D341Med (cell line): ENCODE results near the gene TSPAN10.
A peak's percentile ranks its signal among the peaks of the same experiment; 100 is the strongest.

Experiments used
- DNase-seq: peaks from one replicate; pipeline ENCODE4 v3.0.0; 2012; ENCODE audit warnings: low spot score

Gene TSPAN10

DNA sequence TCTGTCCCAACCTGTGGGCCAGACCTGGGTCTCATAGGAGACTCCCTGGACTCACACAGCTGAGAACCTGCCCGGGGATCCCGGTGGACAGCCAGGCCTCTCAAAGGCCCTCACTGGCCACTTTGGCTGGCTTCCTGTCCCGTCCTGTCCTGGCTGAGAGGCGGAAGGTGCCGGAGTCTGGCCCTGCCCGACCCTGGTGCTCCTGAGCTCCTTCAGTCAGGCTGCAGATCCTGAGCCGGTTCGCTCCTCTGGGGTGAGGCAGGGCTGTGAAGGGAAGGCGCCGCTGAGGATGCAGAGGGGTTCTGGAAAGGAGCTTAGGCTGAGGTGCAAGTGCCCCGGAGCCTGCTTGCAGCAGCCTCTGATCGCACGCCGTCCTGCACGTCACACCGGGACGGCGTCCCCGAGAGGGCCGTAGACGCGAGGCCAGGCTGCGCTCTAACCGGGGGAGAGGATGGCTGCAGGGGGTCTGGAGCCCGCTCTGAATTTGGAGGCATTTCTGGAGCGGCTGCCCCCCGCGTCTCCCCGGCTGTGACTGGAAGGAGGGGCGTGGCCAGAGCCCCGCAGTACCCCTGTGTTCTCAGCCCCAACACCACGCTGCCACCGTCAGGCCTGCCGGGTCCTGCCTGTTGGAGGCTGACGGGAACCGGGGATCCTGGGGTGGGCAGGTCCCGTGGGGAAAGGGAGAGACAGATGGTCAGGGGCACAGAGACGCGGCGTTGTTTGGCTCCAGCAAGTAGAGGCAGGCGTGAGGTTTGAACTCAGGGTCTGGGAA lies 51.0 kb downstream of the TSPAN10 start:
- peak; percentile 58 for DNase-seq

DNA sequence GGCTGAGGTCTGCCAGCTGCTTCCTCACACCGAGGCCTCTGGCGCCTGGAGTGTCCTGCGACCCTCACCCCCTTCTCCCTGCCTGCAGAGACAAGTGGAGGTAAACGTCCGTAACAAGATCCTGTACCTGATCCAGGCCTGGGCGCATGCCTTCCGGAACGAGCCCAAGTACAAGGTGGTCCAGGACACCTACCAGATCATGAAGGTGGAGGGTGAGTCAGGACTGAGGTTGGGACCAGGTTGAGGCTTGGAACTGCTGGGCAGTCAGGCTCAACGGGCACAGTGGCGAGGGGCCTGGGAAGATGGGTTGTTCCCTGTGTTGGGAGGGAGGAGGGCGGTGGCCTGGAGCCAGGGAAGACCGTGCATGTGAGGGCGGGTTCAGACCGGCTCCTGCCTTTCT lies 51.6 kb downstream of the TSPAN10 start:
- DNase-seq: no peak

DNA sequence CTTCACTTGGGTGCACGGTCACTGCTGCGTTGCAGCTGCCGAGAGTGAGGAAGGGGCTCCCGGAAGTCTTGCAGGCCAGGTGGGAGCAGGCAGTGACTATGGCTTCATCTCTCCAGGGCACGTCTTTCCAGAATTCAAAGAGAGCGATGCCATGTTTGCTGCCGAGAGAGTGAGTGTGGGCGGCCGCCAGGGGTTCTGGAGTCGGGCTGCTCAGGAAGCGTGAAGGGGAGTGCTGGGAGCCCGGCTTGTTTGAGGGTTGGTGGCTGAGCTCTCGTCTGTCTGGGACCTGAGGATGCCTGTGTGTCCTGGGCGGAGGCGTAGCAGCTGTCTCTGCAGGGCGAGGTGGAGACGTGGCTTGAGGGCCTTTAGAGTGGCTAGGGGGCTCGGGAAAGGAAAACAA lies 53.1 kb downstream of the TSPAN10 start:
- no peak for DNase-seq

DNA sequence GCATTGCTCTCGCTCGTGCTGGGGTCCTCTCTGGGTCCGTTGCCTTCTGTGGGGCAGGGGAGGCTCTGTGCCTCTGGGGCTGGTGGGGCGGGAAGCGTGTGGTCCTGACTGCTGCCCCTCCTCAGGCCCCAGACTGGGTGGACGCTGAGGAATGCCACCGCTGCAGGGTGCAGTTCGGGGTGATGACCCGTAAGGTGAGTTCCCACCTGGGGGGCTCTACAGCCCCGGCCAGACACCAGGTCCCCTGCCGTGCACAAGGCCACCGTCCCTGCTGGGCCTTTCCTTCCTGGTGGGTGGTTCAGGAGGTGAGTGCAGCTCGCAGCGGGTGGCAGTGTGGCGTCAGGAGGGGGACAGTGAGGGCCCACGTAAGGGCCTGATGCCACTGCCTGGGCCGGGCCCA lies 53.6 kb downstream of the TSPAN10 start:
- DNase-seq: no peak

DNA sequence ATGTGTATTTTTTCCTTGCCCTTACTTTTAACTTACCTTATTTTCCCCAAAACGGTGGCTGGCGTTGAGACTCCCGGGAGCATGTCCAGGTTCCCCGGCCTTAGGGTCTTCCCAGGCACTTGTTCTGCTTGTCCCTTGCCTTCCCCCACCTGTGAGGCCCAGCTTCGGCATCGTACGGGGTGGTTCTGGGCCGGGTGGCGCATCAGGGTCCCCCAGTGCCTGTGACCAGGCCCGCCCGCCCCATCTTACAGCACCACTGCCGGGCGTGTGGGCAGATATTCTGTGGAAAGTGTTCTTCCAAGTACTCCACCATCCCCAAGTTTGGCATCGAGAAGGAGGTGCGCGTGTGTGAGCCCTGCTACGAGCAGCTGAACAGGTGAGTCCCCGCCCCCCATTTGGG lies 54.2 kb downstream of the TSPAN10 start:
- DNase-seq: no peak

DNA sequence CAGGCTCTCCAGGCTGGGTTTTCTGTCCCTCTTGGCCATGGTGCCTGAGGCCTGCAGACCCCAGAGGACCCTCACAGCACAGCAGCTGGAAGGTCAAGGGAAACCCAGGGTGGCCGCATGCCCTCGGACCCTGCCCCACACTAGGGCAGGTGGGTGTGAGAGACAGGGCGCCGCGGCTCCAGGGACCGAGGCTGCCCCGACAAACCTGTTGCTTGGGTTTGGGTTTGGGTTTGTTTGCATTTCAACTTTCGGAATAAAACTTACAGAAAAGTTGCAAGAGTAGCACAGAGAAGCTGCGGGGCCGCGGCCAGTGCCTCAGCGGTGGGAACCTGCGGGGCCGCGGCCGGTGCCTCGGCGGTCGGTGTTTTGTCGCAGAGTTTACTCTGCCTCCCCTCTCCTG lies 54.6 kb downstream of the TSPAN10 start:
- no peak for DNase-seq

DNA sequence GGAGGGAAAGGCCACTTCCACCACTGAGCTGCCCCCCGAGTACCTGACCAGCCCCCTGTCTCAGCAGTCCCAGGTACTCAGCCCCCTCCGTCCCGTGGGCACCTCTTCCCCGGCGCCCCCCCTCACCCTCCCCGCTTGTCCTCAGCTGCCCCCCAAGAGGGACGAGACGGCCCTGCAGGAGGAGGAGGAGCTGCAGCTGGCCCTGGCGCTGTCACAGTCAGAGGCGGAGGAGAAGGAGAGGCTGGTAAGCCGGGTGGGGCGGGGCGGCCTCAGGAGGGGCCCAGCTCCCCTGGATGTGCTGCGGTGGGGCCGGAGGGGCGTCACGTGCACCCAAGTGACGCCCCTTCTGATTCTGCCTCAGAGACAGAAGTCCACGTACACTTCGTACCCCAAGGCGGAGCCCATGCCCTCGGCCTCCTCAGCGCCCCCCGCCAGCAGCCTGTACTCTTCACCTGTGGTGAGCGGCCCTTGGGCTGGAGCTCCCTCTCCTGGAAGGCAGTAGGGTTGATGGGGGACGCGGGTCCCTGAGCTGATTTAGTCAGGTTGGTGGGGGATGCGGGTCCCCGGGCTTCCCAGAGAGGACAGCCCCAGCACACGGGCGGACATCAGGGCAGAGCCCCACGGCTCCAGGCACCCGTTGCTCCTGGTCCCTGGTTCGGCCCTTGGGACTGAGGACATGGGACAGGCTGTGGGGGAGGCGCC lies 56.7 kb downstream of the TSPAN10 start:
- peak; percentile 75 for DNase-seq

DNA sequence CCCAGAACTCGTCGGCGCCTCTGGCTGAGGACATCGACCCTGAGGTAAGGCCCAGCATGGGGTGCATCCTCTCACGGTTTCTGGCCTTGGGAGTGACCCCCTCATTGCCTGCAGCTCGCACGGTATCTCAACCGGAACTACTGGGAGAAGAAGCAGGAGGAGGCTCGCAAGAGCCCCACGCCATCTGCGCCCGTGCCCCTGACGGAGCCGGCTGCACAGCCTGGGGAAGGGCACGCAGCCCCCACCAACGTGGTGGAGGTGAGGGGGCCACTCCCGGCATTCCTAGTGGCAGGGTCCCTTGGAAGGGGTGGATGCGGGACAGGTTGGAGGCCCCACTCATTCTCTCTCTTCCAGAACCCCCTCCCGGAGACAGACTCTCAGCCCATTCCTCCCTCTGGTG lies 57.8 kb downstream of the TSPAN10 start:
- DNase-seq: no peak

DNA sequence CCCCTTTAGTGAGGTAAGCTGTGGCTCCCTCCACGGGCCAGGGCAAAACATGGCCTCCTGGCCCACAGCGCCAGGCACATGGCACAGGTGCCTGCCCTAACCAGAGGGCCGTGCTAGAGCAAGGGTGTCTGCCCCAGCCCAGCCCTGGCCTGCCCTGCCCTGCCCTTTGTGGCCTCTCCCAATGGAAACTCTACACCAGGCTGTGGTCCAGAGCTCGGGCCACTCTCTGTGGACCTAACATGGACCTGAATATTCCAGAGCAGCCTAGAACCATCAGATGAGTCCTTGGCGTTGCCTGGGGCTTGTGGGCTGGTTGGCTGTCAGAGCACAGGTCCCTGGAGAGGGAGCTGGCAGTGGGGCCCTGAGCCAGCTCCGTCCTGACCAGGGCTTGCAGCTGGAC lies 58.2 kb downstream of the TSPAN10 start:
- no peak for DNase-seq

DNA sequence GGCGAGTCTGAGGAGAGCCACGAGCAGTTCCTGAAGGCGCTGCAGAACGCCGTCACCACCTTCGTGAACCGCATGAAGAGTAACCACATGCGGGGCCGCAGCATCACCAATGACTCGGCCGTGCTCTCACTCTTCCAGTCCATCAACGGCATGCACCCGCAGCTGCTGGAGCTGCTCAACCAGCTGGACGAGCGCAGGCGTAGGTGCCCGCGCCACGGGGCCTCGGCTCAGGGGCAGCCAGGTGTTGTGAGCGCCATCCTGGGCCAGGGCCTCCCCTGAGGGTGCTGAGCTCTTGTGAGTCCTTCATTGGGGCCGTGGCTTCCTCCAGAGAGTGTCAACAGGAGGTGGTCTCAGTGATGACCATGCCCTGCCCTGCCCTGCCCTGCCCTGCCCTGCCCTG lies 58.8 kb downstream of the TSPAN10 start:
- DNase-seq: no peak

DNA sequence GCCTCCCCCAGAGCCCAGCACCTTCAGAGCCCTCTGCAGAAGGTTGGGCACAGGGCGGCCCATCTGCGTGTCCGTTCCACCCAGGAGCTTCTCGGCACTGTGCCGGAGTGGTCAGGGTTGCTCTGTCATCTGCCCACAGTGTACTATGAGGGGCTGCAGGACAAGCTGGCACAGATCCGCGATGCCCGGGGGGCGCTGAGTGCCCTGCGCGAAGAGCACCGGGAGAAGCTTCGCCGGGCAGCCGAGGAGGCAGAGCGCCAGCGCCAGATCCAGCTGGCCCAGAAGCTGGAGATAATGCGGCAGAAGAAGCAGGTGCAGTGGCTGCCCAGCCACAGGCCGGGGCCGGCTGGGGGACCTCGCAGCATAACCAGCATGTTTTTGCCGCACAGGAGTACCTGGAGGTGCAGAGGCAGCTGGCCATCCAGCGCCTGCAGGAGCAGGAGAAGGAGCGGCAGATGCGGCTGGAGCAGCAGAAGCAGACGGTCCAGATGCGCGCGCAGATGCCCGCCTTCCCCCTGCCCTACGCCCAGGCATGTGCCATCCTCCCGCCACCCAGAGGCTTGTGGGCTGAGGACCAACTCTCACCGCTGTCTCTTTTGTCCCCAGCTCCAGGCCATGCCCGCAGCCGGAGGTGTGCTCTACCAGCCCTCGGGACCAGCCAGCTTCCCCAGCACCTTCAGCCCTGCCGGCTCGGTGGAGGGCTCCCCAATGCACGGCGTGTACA lies 59.4 kb downstream of the TSPAN10 start:
- DNase-seq: no peak

DNA sequence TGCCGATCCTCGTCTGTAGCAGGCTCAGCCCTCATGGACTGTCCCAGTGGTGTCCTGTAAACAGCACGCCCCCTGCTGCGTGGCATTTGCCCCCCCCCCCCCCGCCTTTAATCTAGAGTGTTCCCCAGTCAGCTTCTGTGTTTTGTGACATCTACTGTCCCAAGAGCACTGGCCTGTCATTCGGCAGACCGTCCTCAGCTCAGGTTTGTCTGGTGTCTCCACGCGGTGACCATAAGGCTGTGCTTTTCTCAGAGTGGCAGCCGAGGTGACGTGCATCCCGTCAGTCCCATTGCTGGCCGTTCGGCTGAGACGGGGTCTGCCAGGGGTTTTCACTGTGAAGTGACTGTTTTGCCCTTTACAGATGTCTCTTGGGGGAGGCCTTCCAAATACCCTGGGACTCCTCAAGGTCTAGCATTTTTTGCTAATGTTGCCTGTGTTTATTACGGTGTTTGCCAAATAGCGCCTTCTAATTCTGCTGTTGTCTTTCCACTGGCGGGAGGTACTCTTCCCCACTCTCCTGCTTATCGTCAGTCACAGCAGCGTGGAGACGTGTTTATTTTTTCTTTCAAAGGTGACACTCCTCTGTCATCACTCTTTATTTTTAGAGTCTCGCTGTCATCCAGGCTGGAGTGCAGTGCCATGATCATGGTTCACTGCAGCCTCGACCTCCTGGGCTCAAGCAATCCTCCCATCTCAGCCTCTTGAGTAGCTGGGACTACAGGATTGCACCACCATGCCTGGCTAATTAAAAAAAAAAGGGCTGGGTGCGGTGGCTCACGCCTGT lies 60.5 kb downstream of the TSPAN10 start:
- no peak for DNase-seq
